HepG2 (cell line): ENCODE data around the gene TSPAN5. TPM values are rescaled to one million over a fixed set of nuclear protein-coding genes. Genes with fewer than 3 reads are reported as not detected.

Experiments used
- ATAC-seq: fragments of 200-7000 bp; cut with Tn5 transposase; 3 replicates; pipeline ENCODE4 v1.9.1; 2020; ENCODE audit warnings: mild to moderate bottlenecking, moderate library complexity
- BruUV-seq: library from RNA; stranded (reverse); fragments of 400-500 nt; replicated peaks from 2 replicates; lab custom pipeline; 2021; lab: Mats Ljungman, UMichigan
- CTCF ChIA-PET: fragments of 300-600 bp; formaldehyde crosslinking; extraction: SDS; loops from one replicate; lab custom pipeline; 2021; ENCODE audit warnings: low total read pairs, inconsistent platforms, low intra/inter-chr PET ratio; lab: Yijun Ruan, JAX
- POLR2A ChIA-PET: fragments of 350-600 bp; sonication (Branson Sonifier 250); formaldehyde crosslinking; loops from one replicate; lab custom pipeline; 2020; ENCODE audit warnings: antibody characterized with exemption, inconsistent platforms; lab: Yijun Ruan, JAX
- DNase-seq: peaks from one replicate; pipeline ENCODE4 v3.0.0-alpha.2; 2015; ENCODE audit warnings: low spot score
- FAIRE-seq: peaks from 3 replicates; lab custom pipeline; 2011; peaks lifted over from hg19 to GRCh38; lab: Jason Lieb, UNC
- H2AFZ ChIP-seq: one replicate; pipeline ENCODE4 v1.6.1; 2011; ENCODE audit warnings: low read length, inconsistent platforms
- H3K27ac ChIP-seq: fragments of 300-600 bp; 3 replicates; pipeline ENCODE4 v1.8.0; 2011; ENCODE audit warnings: mixed run types, mild to moderate bottlenecking, mixed read lengths, low read length, inconsistent platforms; ENCODE audit not compliant: insufficient read depth; ENCODE audit errors: extremely low read length
- H3K27me3 ChIP-seq, 2 experiments: fragments of 200-600 bp in 1 of 2; 2 replicates in 1 of 2; 3 replicates in 1 of 2; pipeline versions ENCODE4 v1.6.0 to v1.8.0; 2011; ENCODE audit warnings: low read length in 2 of 2, mild to moderate bottlenecking in 2 of 2, moderate library complexity in 2 of 2, inconsistent platforms in 1 of 2; ENCODE audit not compliant: insufficient read depth in 2 of 2, control insufficient read depth in 1 of 2
- H3K36me3 ChIP-seq, 2 experiments: fragments of 200-600 bp in 1 of 2; replicated peaks in 1 of 2; 2 replicates in 1 of 2; 3 replicates in 1 of 2; pipeline versions ENCODE4 v1.5.1 to v1.8.0; 2011; ENCODE audit warnings: low read length in 2 of 2, inconsistent platforms in 1 of 2; ENCODE audit not compliant: insufficient read depth in 2 of 2, control insufficient read depth in 1 of 2
- H3K4me1 ChIP-seq: 2 replicates; pipeline ENCODE4 v1.5.1; 2012; ENCODE audit warnings: low read length, inconsistent platforms; ENCODE audit not compliant: insufficient read depth
- H3K4me2 ChIP-seq: 2 replicates; pipeline ENCODE4 v1.6.0; 2011; ENCODE audit warnings: low read depth, low read length, inconsistent platforms
- H3K4me3 ChIP-seq, 3 experiments: fragments of 200-600 bp in 1 of 3; sonication (generic), shearing (Covaris generic) in 1 of 3; replicated peaks in 1 of 3; 2 replicates each; pipeline ENCODE4 v1.5.1; 2011 to 2016; ENCODE audit warnings: low read length in 3 of 3, inconsistent platforms in 2 of 3, low read depth in 2 of 3, mild to moderate bottlenecking in 2 of 3, control low read depth in 1 of 3, mixed read lengths in 1 of 3; ENCODE audit not compliant: insufficient read depth in 1 of 3
- H3K79me2 ChIP-seq: one replicate; pipeline ENCODE4 v1.6.1; 2011; ENCODE audit warnings: low read length, inconsistent platforms; ENCODE audit not compliant: insufficient read depth
- H3K9ac ChIP-seq: 2 replicates; pipeline ENCODE4 v1.6.0; 2011; ENCODE audit warnings: mild to moderate bottlenecking, low read depth, low read length, inconsistent platforms; ENCODE audit not compliant: insufficient read depth
- H3K9me3 ChIP-seq: 2 replicates; pipeline ENCODE4 v1.5.1; 2012; ENCODE audit warnings: mild to moderate bottlenecking, low read length
- H4K20me1 ChIP-seq: 2 replicates; pipeline ENCODE4 v1.6.0; 2011; ENCODE audit warnings: inconsistent platforms, mild to moderate bottlenecking, low read length, moderate library complexity; ENCODE audit not compliant: insufficient read depth
- ASH2L ChIP-seq: fragments of 300-600, 200-600 bp; sonication (generic); IDR thresholded peaks from 2 replicates; pipeline ENCODE4 v1.7.0; 2017; ENCODE audit warnings: low read depth, mild to moderate bottlenecking, moderate library complexity, mixed read lengths, low read length; ENCODE audit not compliant: insufficient read length
- BHLHE40 ChIP-seq: IDR thresholded peaks from 2 replicates; pipeline ENCODE4 v1.6.1; 2011; ENCODE audit warnings: low read length, improper control_type of control experiment
- CBX2 ChIP-seq, 2 experiments: fragments of 200-600 bp in 1 of 2; sonication (generic); formaldehyde crosslinking in 1 of 2; IDR thresholded peaks; 2 replicates each; pipeline versions ENCODE4 v1.7.0 to v1.8.1; 2018 to 2022; ENCODE audit warnings: low read depth in 2 of 2, low read length in 1 of 2, mild to moderate bottlenecking in 1 of 2, missing genetic modification reagents in 1 of 2
- GTF2F1 ChIP-seq: fragments of 150-350 bp; IDR thresholded peaks from 2 replicates; pipeline ENCODE4 v1.6.1; 2014; ENCODE audit warnings: low read length
- RELA ChIP-seq: sonication (generic); formaldehyde crosslinking; IDR thresholded peaks from 2 replicates; pipeline ENCODE4 v1.4.0; 2020; ENCODE audit warnings: missing genetic modification reagents
- TBP ChIP-seq: sonication (generic); formaldehyde crosslinking; IDR thresholded peaks from 2 replicates; pipeline ENCODE4 v1.5.0; 2020; ENCODE audit warnings: missing genetic modification reagents
- ZFP36 ChIP-seq: fragments of 150-350 bp; IDR thresholded peaks from 2 replicates; pipeline ENCODE4 v1.6.1; 2018; ENCODE audit warnings: borderline replicate concordance, low read length, low read depth; ENCODE audit not compliant: partially characterized antibody
- ZMYM2 ChIP-seq: sonication (generic); formaldehyde crosslinking; IDR thresholded peaks from 2 replicates; pipeline ENCODE4 v1.8.0; 2022; ENCODE audit warnings: mild to moderate bottlenecking, missing genetic modification reagents
- ZNF792 ChIP-seq: IDR thresholded peaks from 2 replicates; pipeline ENCODE4 v1.6.1; 2016
- WGBS: methylation state at CpG from one replicate; pipeline ENCODE4 v1.1.6; 2017; ENCODE audit warnings: low lambda C conversion rate; 5-methylcytosine and 5-hydroxymethylcytosine counted together
- in situ Hi-C: cut with HindIII; loops from 2 replicates; pipeline ENCODE4 v1.10.0; 2017; ENCODE audit warnings: low pct_unique_long_range_greater_than_20kb; ENCODE audit not compliant: extremely low pct_ligation_motif_present
- intact Hi-C: fragments of 100-400 bp; cut with micrococcal nuclease; formaldehyde crosslinking; loops from one replicate; pipeline ENCODE4 v1.10.0; 2022; ENCODE audit not compliant: unreplicated experiment
- polyA plus RNA-seq, 8 experiments: library from polyadenylated mRNA; depleted of rRNA in 3 of 8; stranded (reverse) in 7 of 8; unstranded in 1 of 8; fragments of >200 nt; fragmentation: Illumina TruSeq in 4 of 8; extraction: Trizol in 4 of 8; gene quantifications; 2 replicates each; pipeline versions ENCODE4 v1.2.1 to v1.2.3, GENCODE V29; 2011 to 2016; ENCODE audit warnings: low read depth in 4 of 8, missing spikeins in 1 of 8, mixed read lengths in 1 of 8; ENCODE audit not compliant: insufficient read depth in 1 of 8
- total RNA-seq, 5 experiments: library from RNA; depleted of rRNA; stranded (reverse); fragments of >200 nt; fragmentation: Illumina TruSeq; extraction: Trizol; gene quantifications; 2 replicates each; pipeline ENCODE4 v1.2.3, GENCODE V29; 2016; ENCODE audit warnings: low read depth in 1 of 5
- TF ChIP-seq, protein P1 (sequence below): sonication (generic); formaldehyde crosslinking; IDR thresholded peaks from 2 replicates; pipeline ENCODE4 v1.5.0; 2020; ENCODE audit warnings: mild to moderate bottlenecking, missing genetic modification reagents, borderline replicate concordance
- TF ChIP-seq, protein P2 (sequence below): sonication (generic); formaldehyde crosslinking; IDR thresholded peaks from 2 replicates; pipeline ENCODE4 v1.8.0; 2022; ENCODE audit warnings: missing genetic modification reagents, low read depth, mild to moderate bottlenecking, borderline replicate concordance

The TSPAN5 gene
- total and polyA plus RNA-seq, 2 of the 13 experiments (the other 11 are each of a cell fraction or from before 2014, with no cell fraction given) = 0.20 to 0.53 TPM

DNA sequence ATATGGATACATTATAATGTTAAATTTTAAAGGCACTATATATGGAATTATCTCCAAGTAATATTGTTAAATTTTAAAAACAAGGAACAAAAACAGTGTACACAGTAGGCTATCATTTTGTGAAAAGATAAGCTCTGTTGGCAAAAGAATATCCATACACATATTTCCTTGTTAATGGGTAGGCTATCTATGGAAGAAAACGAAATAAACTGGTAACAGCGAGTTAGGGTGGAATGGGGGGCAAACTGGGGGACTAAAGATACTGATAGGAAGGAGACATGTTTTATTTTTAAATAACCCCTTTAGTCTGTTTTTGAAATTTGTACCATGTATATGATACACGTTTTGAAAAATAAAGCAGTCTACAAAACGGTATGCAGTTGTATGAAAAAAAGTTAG is 3.6 kb upstream of the TSPAN5 start:
- Histone ChIP-seq H3K9ac (no peak overlapping the region), H3K9me3 (no peaks in the 10 kb centered on the region), H3K4me1 (peaks cover 8% of the 10 kb centered on the region), H2AFZ (no peak overlapping the region), H3K36me3 (no peaks in the 10 kb centered on the region), H3K4me2 (no peak overlapping the region), H3K79me2 (no peaks in the 10 kb centered on the region), H3K4me3 (no peak overlapping the region), H3K27me3 (peaks cover 4 to 30% of the 10 kb centered on the region in 2 experiments; a peak in 4 of 5 replicates), H3K27ac (no peak overlapping the region), H4K20me1 (no peaks in the 10 kb centered on the region)
- intact Hi-C loops (no loop called here), in situ Hi-C loops (no loop called here)
- FAIRE-seq = no peak
- 1% methylated on average over 4 of the region's 4 CpGs for WGBS
- ChIA-PET POLR2A (no interaction called here), CTCF (no interaction called here)
- TF ChIP-seq, protein P1, sequence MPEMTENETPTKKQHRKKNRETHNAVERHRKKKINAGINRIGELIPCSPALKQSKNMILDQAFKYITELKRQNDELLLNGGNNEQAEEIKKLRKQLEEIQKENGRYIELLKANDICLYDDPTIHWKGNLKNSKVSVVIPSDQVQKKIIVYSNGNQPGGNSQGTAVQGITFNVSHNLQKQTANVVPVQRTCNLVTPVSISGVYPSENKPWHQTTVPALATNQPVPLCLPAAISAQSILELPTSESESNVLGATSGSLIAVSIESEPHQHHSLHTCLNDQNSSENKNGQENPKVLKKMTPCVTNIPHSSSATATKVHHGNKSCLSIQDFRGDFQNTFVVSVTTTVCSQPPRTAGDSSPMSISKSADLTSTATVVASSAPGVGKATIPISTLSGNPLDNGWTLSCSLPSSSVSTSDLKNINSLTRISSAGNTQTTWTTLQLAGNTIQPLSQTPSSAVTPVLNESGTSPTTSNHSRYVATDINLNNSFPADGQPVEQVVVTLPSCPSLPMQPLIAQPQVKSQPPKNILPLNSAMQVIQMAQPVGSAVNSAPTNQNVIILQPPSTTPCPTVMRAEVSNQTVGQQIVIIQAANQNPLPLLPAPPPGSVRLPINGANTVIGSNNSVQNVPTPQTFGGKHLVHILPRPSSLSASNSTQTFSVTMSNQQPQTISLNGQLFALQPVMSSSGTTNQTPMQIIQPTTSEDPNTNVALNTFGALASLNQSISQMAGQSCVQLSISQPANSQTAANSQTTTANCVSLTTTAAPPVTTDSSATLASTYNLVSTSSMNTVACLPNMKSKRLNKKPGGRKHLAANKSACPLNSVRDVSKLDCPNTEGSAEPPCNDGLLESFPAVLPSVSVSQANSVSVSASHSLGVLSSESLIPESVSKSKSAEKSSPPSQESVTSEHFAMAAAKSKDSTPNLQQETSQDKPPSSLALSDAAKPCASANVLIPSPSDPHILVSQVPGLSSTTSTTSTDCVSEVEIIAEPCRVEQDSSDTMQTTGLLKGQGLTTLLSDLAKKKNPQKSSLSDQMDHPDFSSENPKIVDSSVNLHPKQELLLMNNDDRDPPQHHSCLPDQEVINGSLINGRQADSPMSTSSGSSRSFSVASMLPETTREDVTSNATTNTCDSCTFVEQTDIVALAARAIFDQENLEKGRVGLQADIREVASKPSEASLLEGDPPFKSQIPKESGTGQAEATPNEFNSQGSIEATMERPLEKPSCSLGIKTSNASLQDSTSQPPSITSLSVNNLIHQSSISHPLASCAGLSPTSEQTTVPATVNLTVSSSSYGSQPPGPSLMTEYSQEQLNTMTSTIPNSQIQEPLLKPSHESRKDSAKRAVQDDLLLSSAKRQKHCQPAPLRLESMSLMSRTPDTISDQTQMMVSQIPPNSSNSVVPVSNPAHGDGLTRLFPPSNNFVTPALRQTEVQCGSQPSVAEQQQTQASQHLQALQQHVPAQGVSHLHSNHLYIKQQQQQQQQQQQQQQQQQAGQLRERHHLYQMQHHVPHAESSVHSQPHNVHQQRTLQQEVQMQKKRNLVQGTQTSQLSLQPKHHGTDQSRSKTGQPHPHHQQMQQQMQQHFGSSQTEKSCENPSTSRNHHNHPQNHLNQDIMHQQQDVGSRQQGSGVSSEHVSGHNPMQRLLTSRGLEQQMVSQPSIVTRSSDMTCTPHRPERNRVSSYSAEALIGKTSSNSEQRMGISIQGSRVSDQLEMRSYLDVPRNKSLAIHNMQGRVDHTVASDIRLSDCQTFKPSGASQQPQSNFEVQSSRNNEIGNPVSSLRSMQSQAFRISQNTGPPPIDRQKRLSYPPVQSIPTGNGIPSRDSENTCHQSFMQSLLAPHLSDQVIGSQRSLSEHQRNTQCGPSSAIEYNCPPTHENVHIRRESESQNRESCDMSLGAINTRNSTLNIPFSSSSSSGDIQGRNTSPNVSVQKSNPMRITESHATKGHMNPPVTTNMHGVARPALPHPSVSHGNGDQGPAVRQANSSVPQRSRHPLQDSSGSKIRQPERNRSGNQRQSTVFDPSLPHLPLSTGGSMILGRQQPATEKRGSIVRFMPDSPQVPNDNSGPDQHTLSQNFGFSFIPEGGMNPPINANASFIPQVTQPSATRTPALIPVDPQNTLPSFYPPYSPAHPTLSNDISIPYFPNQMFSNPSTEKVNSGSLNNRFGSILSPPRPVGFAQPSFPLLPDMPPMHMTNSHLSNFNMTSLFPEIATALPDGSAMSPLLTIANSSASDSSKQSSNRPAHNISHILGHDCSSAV (CRISPR knock-in tag) = no peak
- TF ChIP-seq ZMYM2 (CRISPR knock-in tag) (no peak), ASH2L (no peak), RELA (CRISPR knock-in tag) (no peak), GTF2F1 (no peak), BHLHE40 (no peak), ZFP36 (peak; percentile 50), CBX2 (IDR thresholded peaks at IDR 0.05; ENCODE audit: low read depth, low read length) (peak; percentile 76; the same call in 1 of the 2 replicates), CBX2 (CRISPR knock-in tag; IDR thresholded peaks at IDR 0.05; ENCODE audit: low read depth) (no peak), TBP (CRISPR knock-in tag) (no peak), ZNF792 (CRISPR knock-in tag) (no peak)
- TF ChIP-seq, protein P2, sequence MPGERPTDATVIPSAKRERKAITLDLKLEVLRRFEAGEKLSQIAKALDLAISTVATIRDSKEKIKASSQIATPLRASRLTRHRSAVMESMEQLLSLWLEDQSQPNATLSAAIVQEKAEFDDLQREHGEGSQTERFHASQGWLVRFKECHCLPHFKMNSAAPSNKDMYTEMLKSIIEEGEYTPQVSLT (CRISPR knock-in tag) = no peak
- DNase-seq = no peak
- no peak for ATAC-seq
- no TSS peak for BruUV-seq
